HG02938 (cell line): Measurements from ENCODE around the gene ADCY10.
"Not testable (repeated sequence)": the region's sequence is repeated elsewhere in the genome, so short reads cannot be mapped to it uniquely, and the experiment has no call there.

Experiments used
- ATAC-seq: cut with Tn5 transposase; IDR thresholded peaks from one replicate; pipeline ENCODE4 v1.9.1; 2021; ENCODE audit warnings: mild to moderate bottlenecking, moderate library complexity; ENCODE audit not compliant: unreplicated experiment

The ADCY10 gene

DNA sequence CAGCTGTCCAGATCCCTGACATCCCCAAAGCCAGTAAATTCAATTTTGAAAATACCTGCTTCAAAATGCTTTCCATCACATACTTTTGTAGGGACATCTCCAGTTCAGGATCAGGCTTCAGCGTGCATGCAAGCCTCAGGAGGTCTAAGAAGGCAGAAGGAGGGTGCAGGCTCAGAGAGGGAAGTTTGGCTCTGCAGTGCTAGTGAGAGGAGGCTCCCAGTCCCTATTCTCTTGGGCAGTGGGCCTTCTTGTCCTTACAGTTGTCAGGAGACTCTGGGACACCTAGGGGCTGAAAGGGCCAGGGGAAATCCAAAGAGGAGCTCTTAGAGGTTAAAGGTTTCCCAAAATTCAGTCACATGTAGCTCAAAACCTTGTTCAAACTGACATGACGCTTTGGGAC, 20.1 kb downstream of the ADCY10 start:
- no peak for ATAC-seq

DNA sequence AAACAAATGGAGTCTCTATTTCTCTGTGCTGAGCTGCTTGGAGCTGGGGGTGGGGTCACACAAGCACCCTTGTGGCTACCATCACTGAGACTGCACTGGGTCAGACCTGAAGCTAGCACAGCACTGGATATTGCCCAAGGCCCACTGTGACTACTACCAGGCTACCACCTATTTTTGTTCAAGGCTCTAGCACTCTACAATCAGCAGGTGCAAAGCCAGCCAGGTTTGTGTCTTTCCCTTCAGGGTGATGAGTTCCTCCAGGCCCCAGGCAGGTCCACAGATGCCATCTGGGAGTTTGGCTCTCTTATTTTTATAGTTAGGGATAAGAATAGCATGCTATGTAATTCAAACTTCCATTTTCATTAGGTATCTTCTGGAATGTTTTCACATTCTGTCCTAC, 23.5 kb downstream of the ADCY10 start:
- no peak for ATAC-seq

DNA sequence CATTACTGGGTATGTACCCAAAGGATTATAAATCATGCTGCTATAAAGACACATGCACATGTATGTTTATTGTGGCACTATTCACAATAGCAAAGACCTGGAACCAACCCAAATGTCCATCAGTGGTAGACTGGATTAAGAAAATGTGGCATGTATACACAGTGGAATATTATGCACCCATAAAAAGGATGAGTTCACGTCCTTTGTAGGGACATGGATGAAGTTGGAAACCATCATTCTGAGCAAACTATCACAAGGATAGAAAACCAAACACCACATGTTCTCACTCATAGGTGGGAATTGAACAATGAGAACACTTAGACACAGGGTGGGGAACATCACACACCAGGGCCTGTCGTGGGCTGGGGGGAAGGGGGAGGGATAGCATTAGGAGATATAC, 26.7 kb downstream of the ADCY10 start:
- ATAC-seq: not testable (repeated sequence)

DNA sequence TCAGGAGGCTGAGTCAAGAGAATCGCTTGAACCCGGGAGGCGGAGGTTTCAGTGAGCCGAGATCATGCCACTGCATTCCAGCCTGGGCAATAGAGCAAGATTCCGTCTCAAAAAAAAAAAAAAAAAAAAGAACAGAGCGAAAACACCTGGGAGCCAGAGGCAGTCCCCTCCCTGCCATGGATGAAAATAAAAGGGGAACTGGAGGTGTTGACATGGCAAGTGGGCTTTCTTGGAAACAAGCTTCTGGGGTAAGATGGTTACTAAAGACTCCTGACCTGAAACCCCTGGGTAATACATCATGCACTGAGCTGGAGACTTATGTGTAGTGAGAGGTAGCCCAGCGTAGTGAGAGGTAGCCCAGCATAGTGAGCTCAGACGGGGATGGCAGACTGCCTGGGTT, 31.6 kb downstream of the ADCY10 start:
- ATAC-seq: no peak

DNA sequence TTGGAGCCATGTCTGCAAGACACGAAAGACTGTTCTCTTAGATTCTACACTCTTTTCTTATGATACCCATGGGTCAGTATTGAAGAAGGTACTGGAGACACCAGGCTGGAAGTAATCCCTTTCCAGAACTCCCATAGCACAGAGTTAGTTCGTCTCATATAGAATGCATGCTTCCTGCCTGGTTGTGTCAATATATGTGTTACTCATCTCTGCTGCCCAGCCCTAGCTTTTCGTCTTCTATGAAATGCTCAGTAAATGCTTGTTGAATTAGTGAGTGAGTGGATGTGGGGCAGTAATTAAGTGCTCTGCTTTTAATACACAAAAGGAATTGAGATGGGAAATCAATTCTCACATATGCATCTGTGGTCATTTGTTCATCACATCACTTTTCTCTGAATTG, 32.1 kb downstream of the ADCY10 start:
- ATAC-seq: no peak

DNA sequence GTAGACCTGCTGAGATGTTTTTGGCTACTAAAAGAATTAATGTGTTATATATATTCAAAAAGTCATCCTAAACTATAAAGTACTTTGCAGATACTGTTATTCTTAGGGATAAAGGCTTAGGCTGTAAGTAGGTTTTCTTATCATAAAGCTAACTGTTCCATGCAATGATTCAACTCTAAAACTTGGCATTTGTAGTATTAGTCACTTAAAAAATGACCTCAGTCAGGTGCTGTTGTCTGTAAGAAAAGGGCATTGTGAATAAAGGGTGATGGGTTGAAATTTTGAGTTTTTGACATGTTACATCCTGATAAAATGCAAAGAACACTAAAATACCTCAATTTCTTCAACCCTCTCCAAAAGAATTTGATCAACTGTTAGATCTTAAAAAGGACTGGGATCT, 32.9 kb downstream of the ADCY10 start:
- ATAC-seq: no peak

DNA sequence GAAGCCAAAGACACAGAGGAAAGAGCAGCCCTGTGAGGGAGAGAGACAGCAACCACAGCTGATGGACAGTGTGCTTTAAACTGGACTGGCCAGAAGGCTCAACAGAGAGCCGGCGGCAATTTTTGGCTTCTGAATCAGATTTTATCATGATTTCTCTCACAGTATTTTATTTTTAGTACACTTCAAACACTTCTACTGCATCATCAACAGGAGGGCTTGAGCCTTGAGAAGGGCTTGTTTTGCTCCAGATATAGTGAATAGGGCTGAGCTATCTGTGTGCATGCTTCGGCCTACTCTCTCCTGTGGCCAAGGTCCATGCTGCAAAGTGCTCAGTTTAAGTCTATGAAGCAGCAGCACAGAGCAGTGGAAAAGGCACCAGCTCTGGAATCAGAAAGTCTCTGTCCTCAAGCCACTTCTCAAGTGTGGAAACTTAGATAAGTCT, 33.3 kb downstream of the ADCY10 start:
- no peak for ATAC-seq

DNA sequence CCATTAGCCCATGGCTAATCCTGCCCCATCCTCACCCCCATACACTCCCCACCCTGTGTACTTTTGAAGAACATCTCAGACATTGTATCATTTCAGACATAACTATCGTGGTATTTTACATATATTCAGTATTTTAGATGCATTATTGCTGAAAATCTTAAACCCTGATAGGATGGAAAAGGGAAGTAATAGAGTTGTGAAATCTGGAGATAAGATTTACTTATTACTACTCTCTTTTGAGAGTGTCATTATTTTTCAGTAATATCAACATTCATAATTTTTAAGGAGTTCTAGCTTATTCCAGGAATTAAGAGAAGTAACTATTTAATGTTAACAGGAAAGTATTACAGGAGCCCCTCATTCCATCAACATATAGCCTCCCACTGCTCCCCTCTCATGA, 34.4 kb downstream of the ADCY10 start:
- ATAC-seq: no peak

DNA sequence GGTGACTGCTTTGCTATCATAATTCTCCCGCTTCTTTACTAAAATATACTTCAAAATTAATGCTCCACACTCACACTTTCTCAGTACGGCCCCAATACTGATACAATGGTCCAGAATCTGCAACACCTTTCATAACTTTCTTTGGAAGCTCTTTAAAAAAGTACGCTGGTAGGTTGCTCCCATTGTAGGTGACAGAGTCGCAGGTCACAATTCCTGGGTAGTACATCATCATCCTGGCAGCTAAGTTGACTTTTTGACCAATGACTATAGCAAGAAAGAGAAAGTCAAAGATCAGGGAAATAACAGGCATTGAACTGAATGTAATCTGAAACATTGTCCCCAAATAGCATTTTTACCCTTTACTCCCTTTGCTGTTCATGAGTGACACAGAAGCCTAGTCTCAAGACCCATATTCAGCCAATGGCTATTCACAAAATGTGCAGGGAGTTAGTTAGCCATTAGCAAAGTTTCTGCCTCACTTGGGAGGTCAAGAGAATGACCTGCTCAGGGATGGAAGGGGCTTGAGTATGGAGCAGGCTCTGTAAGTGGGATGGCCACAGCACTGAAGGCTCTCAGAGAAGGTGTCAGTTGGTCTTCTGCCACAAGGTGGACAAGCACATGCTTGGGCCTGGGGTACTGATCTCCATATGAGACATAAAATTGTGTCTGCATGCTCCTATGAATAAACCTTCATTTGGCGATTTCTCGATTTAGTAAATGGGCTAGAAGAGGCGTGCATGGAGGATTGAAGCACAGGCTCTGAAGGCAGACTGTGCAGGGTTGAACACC, 35.4 kb downstream of the ADCY10 start:
- no peak for ATAC-seq

DNA sequence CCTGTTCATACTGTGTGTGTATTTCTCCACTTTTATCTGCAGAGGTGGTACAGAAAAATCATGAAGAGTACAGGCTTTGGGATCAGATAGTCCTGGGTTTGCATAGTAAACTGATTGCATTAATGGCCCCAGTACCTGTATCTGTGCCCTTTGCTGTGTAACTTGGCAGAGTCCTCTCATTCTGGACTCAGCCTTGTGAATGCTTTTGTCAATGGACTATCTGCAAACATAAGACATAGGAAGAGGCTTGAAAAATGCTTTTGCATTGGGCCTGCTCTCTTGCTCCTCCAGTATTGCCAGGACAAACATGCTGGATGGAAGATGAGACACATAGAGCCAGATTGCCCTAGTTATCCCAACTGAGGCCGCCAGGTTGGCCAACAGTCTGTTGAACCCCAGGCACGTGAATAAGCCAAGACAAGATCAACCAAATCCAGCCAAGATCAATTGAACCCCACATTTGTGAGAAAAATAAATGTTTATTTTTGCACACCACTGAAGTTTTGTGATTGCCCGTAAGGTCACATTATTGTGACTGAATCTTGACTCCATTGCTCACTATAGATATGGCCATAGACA, 37.2 kb downstream of the ADCY10 start:
- no peak for ATAC-seq

DNA sequence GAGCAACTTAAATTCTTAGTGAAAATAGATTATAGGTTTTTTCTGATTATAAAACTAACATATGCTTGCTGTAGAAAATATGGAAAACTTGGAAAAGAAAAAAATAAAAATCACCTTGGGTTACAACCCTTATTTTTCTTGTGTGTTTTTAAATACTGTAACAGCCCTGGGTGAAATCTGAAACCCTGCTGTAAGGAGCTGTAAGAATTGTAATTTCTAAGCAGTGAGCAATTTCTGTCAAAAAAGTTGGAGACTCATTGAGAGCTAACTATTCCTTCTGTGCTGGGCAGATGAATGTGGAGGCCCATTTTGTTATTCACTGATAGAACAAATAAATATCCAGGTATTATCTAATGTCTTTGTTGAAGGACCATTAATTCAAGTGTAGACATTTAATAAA, 42.6 kb downstream of the ADCY10 start:
- no peak for ATAC-seq

DNA sequence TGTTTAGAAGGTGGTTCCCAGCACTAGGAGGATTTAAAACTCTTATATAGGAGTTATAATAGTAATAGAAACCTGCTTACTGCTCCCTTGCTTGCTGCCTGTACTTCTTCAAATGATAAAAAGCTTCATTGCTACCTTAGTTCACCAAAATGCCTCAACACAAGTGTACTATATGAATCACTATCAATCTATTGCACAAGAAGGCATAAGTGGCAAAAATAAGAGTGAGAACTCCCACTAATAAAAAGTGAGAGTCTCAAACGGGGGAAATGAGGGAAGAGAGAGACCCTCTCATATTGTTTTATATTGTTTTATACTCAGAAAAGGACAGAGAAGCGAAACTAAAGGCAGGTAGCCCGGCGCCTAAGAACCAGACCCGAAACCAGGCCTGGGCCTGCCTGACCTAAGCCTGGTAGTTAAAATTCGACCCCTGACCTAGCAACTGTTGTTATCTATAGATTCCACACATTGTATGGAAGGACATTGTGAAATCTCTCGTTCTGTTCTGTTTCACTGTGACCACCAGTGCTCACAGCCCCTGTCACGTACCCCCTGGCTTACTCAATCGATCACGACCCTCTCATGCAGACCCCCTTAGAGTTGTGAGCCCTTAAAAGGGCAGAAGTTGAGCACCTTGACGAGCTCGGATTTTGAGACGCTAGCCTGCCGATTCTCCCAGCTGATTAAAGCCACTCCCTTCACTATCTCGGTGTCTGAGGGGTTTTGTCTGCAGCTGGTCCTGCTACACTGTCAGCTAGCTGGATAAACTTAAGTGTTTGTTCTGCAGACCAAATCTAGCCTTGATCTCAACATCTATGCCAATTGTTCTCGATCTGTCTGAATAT, 44.6 kb downstream of the ADCY10 start:
- ATAC-seq: not testable (repeated sequence)

DNA sequence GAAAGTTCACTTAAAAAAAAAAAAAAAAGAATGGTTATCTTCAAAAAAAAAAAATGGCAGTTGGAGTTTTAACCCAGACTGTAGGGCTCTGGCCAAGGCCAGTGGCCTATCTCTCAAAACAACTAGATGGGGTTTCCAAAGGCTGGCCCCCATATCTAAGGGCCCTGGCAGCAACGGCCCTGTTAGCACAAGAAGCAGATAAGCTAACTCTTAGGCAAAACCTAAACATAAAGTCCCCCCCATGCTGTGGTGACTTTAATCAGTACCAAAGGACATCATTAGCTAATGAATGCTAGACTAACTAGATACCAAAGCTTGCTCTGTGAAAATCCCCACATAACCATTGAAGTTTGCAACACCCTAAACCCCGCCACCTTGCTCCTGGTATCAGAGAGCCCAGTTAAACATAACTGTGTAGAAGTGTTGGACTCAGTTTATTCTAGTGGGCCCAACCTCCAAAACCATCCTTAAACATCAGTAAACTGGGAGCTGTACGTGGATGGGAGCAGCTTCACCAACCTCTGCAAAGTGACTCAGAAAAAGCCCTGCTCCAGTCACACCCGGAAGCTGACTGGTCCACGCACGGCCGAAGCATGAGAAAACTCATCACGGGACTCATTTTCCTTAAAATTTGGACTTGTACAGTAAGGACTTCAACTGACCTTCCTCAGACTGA, 47.1 kb downstream of the ADCY10 start:
- not testable (repeated sequence) for ATAC-seq

DNA sequence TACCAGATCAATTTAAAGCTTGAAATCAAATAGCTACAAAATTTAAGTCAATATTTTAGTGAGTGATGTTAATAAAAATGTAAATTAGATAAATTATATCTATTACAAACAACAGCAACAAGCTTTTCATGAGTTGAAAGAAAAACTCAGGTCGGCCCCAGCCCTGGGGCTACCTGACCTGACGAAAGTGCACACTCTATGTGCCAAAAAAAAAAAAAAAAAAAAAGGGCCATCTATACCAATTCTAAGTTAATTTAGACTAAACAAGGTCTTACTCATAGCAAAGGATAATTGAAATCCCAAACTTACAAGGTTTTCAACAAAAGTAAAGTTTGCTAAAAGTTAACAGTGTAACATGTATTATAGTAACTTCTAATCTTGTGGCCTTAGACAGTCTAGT, 47.6 kb downstream of the ADCY10 start:
- ATAC-seq: not testable (repeated sequence)

DNA sequence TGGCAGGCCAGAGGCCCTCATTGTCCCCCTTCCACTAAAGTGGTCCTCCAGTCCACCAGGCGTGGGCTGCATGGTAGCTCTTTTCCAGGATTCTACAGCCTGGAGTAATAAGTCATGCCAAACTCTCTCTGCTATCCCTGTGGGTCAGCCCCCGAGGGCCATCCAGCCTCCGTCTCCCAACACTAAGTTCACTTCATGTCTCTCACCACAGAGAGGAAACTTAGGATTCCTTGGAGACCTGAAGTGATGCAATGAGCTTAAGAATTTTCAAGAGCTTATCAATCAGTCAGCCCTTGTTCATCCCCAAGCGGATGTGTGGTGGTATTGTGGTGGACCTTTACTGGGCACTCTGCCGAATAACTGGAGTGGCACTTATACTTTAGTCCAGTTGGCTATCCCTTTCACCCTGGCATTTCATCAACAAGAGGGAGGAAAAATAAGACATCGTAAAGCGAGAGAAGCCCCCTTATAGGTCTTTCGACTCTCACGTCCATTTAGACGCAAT, 48.1 kb downstream of the ADCY10 start:
- not testable (repeated sequence) for ATAC-seq

DNA sequence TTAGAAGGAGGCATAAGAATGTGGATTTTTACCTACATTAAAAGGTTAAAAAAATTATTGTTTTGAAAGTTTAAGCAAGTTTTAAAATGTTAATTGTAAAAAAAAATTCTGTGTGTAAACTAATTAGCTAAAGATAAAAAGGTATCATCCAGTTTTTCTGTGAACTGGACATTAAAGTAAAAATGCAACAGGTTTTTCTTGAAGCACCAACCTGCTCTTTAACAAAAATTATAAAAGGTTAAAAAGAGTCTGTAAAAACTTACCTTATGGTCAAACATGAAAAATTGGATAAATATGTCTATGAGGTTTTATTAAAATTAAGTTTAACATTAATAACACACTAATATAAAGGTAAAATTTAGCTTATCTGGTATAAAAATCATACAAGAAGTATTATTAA, 48.7 kb downstream of the ADCY10 start:
- ATAC-seq: not testable (repeated sequence)

DNA sequence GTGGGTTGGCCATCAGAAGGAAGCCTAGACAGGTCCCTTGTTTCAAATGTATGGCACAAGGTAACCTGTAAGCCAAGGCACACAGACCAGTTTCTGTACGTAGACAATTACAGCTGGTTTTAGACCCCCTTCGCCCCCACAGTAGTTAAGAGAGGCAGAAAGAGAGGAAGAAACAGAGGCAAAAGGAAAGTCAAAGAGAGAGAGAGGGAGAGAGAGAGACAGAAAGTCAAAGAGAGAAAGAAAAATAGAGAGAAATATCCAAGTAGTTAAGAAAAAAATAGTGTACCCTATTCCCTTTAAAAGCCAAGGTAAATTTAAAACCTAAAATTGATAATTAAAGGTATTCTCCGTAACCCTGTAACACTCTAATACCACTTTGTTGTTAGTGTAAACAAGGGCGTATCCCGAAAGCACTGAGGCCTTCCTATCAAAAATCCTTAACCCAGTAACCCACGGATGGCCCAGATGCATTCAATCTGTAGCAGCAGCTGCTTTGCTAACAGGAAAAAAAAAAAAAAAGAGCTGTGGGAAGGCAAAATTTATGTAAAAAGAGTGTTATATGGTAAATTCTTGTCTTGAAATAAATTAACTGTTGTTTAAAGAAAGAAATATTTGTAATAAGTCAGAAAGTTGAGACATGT, 49.4 kb downstream of the ADCY10 start:
- no peak for ATAC-seq

DNA sequence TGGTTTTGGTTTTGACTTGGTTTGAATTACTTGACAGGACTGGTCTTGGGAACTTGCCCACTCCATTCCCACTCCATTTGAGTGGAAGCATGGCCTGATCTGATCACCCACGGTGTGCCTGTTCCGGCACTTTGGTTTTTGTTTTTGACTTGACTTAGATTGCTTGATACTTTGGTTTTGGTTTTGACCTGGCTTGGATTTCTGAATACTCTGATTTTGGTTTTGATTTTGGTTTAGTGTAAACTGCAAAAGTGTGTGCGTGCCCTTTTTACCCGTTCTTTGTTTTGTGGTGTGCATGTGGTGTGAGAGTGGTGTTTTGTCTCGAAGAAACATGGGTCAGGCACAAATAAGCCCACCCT, 50.0 kb downstream of the ADCY10 start:
- no peak for ATAC-seq

DNA sequence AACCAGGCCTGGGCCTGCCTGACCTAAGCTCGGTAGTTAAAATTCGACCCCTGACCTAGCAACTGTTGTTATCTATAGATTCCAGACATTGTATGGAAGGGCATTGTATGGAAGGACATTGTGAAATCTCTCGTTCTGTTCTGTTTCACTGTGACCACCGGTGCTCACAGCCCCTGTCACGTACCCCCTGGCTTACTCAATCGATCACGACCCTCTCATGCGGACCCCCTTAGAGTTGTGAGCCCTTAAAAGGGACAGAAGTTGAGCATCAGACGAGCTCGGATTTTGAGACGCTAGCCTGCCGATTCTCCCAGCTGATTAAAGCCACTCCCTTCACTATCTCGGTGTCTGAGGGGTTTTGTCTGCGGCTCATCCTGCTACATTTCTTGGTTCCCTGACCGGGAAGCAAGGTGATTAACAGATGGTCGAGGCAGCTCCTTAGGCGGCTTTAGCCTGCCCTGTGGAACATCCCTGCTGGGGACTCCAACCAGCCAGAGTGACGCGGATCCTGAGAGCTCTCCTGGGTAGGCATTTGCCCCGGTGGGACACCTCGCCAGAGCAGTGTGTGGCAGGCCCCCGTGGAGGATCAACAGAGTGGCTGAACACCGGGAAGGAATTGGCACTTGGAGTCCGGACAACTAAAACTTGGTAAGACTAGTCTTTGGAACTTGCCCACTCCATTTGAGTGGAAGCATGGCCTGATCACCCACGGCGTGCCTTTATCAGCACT, 50.6 kb downstream of the ADCY10 start:
- not testable (repeated sequence) for ATAC-seq
